ENCODE measurements around the gene MECP2. TPM values are rescaled to one million over a fixed set of nuclear protein-coding genes. Genes with fewer than 3 reads are reported as not detected.

MECP2 gene
- total and polyA plus RNA-seq, 2 of the 13 experiments (the other 11 are each of a cell fraction or from before 2014, with no cell fraction given), result 7.9 to 18.1 TPM

DNA sequence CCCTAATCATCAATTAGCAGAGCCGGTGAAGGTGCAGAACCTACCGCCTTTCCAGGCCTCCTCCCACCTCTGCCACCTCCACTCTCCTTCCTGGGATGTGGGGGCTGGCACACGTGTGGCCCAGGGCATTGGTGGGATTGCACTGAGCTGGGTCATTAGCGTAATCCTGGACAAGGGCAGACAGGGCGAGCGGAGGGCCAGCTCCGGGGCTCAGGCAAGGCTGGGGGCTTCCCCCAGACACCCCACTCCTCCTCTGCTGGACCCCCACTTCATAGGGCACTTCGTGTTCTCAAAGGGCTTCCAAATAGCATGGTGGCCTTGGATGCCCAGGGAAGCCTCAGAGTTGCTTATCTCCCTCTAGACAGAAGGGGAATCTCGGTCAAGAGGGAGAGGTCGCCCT, 43.2 kb upstream of the MECP2 start (continued):
- TF ChIP-seq, protein P1, sequence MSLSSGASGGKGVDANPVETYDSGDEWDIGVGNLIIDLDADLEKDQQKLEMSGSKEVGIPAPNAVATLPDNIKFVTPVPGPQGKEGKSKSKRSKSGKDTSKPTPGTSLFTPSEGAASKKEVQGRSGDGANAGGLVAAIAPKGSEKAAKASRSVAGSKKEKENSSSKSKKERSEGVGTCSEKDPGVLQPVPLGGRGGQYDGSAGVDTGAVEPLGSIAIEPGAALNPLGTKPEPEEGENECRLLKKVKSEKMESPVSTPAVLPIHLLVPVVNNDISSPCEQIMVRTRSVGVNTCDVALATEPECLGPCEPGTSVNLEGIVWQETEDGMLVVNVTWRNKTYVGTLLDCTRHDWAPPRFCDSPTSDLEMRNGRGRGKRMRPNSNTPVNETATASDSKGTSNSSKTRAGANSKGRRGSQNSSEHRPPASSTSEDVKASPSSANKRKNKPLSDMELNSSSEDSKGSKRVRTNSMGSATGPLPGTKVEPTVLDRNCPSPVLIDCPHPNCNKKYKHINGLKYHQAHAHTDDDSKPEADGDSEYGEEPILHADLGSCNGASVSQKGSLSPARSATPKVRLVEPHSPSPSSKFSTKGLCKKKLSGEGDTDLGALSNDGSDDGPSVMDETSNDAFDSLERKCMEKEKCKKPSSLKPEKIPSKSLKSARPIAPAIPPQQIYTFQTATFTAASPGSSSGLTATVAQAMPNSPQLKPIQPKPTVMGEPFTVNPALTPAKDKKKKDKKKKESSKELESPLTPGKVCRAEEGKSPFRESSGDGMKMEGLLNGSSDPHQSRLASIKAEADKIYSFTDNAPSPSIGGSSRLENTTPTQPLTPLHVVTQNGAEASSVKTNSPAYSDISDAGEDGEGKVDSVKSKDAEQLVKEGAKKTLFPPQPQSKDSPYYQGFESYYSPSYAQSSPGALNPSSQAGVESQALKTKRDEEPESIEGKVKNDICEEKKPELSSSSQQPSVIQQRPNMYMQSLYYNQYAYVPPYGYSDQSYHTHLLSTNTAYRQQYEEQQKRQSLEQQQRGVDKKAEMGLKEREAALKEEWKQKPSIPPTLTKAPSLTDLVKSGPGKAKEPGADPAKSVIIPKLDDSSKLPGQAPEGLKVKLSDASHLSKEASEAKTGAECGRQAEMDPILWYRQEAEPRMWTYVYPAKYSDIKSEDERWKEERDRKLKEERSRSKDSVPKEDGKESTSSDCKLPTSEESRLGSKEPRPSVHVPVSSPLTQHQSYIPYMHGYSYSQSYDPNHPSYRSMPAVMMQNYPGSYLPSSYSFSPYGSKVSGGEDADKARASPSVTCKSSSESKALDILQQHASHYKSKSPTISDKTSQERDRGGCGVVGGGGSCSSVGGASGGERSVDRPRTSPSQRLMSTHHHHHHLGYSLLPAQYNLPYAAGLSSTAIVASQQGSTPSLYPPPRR (CRISPR knock-in tag; IDR thresholded peaks at IDR 0.05; ENCODE audit: borderline replicate concordance), result no peak
- TF ChIP-seq ZFP36 (IDR thresholded peaks at IDR 0.05; ENCODE audit: borderline replicate concordance, low read depth, low read length, partially characterized antibody) (no peak), TBX2 (CRISPR knock-in tag; IDR thresholded peaks at IDR 0.05; ENCODE audit: borderline replicate concordance) (no peak)

DNA sequence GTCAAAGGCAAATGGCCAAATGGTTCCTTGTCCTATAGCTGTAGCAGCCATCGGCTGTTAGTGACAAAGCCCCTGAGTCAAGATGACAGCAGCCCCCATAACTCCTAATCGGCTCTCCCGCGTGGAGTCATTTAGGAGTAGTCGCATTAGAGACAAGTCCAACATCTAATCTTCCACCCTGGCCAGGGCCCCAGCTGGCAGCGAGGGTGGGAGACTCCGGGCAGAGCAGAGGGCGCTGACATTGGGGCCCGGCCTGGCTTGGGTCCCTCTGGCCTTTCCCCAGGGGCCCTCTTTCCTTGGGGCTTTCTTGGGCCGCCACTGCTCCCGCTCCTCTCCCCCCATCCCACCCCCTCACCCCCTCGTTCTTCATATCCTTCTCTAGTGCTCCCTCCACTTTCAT, 42.7 kb upstream of the MECP2 start:
- BruUV-seq (replicated peaks), result no TSS peak
- CTCF ChIA-PET (ENCODE audit: low intra/inter-chr PET ratio, low total read pairs), result no interaction called here
- FAIRE-seq, result no peak
- TF ChIP-seq SRSF4 (IDR thresholded peaks at IDR 0.05; ENCODE audit: low read depth, low read length, poor library complexity, severe bottlenecking) (no peak), CCAR2 (optimal IDR thresholded peaks at IDR 0.05; ENCODE audit: low read depth, low read length) (no peak), ZNF3 (CRISPR knock-in tag; IDR thresholded peaks at IDR 0.05) (no peak), CBFB (CRISPR knock-in tag; IDR thresholded peaks at IDR 0.05) (no peak), ZNF556 (CRISPR knock-in tag; IDR thresholded peaks at IDR 0.05; ENCODE audit: borderline replicate concordance) (no peak), ZBTB8A (CRISPR knock-in tag; IDR thresholded peaks at IDR 0.05; ENCODE audit: borderline replicate concordance, low read depth) (no peak), ZNF10 (CRISPR knock-in tag; IDR thresholded peaks at IDR 0.05; ENCODE audit: borderline replicate concordance, low read depth) (no peak), NAIF1 (CRISPR knock-in tag; IDR thresholded peaks at IDR 0.05; ENCODE audit: borderline replicate concordance) (no peak), YEATS4 (CRISPR knock-in tag; IDR thresholded peaks at IDR 0.05; ENCODE audit: borderline replicate concordance) (no peak), KDM5A (IDR thresholded peaks at IDR 0.05; ENCODE audit: borderline replicate concordance, low read length) (no peak), ASH2L (IDR thresholded peaks at IDR 0.05; ENCODE audit: insufficient read length, low read depth, low read length) (no peak), ZNF792 (CRISPR knock-in tag; IDR thresholded peaks at IDR 0.05) (no peak), ZNF251 (CRISPR knock-in tag; IDR thresholded peaks at IDR 0.05) (no peak)
- TF ChIP-seq, protein P2, sequence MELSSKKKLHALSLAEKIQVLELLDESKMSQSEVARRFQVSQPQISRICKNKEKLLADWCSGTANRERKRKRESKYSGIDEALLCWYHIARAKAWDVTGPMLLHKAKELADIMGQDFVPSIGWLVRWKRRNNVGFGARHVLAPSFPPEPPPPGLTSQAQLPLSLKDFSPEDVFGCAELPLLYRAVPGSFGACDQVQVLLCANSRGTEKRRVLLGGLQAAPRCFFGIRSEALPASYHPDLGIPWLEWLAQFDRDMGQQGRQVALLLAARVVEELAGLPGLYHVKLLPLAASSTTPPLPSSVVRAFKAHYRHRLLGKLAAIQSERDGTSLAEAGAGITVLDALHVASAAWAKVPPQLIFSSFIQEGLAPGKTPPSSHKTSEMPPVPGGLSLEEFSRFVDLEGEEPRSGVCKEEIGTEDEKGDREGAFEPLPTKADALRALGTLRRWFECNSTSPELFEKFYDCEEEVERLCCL (CRISPR knock-in tag; IDR thresholded peaks at IDR 0.05; ENCODE audit: borderline replicate concordance), result no peak

More for the DNA sequence above, 42.7 kb upstream of the MECP2 start:
- H2AFZ ChIP-seq (ENCODE audit: low read length), result no peak overlapping the region
- no peaks in the 10 kb centered on the region; a peak in 1 of 5 replicates for H3K27me3 ChIP-seq (ENCODE audit: control insufficient read depth in 1 of 2, insufficient read depth in 2 of 2, low read length in 2 of 2)
- ATAC-seq (no peak), DNase-seq (ENCODE audit: low spot score) (no peak)
- H3K4me2 ChIP-seq (ENCODE audit: low read depth, low read length), result no peak overlapping the region
- no peaks in the 10 kb centered on the region for H3K79me2 ChIP-seq (ENCODE audit: insufficient read depth, low read length)
- H4K20me1 ChIP-seq (ENCODE audit: insufficient read depth, low read length), result no peaks in the 10 kb centered on the region
- no peak overlapping the region for H3K4me3 ChIP-seq (replicated peaks in 1 of 3; ENCODE audit: insufficient read depth in 1 of 3, low read depth in 2 of 3, low read length in 3 of 3)
- in situ Hi-C loops (cut with HindIII; ENCODE audit: extremely low pct_ligation_motif_present, low pct_unique_long_range_greater_than_20kb), result no loop called here
- no peaks in the 10 kb centered on the region for H3K36me3 ChIP-seq (replicated peaks in 1 of 2; ENCODE audit: control insufficient read depth in 1 of 2, insufficient read depth in 2 of 2, low read length in 2 of 2)
- H3K9ac ChIP-seq (ENCODE audit: insufficient read depth, low read depth, low read length), result no peak overlapping the region
- 63% methylated on average over 4 of the region's 12 CpGs for WGBS (ENCODE audit: low lambda C conversion rate)
- peaks cover 26% of the 10 kb centered on the region for H3K4me1 ChIP-seq (ENCODE audit: insufficient read depth, low read length)
- H3K9me3 ChIP-seq (ENCODE audit: low read length), result no peaks in the 10 kb centered on the region
- intact Hi-C loops (cut with micrococcal nuclease; ENCODE audit: unreplicated experiment), result no loop called here
- POLR2A ChIA-PET, result no interaction called here
- H3K27ac ChIP-seq (ENCODE audit: extremely low read length, insufficient read depth, low read length), result no peak overlapping the region
